HG02840 (cell line): ENCODE results near the gene LRIT1.
A peak's percentile ranks its signal among the peaks of the same experiment; 100 is the strongest.
"Not testable (repeated sequence)": the region's sequence is repeated elsewhere in the genome, so short reads cannot be mapped to it uniquely, and the experiment has no call there.

Source experiments
- ATAC-seq: cut with Tn5 transposase; IDR thresholded peaks from one replicate; pipeline ENCODE4 v1.9.1; 2021; ENCODE audit warnings: mild to moderate bottlenecking, moderate library complexity, moderate number of reproducible peaks; ENCODE audit not compliant: unreplicated experiment, low FRiP score

Gene LRIT1

DNA sequence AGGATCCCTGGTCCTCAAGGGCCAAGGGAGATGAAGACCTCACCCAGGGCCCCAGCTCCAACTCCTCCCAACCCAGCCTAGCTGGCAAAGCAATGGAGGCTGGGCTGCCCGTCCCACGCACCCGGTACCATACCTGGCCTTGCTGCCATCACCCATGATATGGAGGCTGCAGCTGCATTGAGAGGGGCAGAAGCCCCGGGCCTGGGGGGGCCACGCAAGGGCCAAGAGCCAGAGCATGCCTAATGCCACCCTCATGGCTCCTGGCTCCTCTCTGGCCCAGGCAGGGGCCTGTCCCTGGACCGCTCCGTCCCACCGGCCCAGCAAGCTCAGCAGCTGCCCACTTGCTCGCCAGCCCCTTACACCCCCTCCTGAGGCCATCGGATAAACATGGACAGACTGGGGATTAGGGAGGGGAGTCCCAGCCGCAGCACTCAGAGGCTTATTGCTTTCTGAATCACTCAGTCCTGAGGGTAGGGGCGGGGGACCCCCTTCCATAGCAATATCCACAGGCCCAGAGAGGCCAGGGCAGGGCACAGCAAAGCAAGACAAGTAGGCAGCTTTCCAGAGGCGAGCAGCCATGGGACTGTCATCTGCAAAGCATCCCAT lies at the start of gene LRIT1:
Gene LRIT1 (minus strand): TSS at position 362 of the 606 bp plus-strand sequence. CDS start 107 bp downstream, at position 255.
- no peak for ATAC-seq

GRCh38 chr10:84290235-84290634 lies 48.9 kb upstream of the LRIT1 start:
- ATAC-seq, result no peak

GRCh38 chr10:84289521-84290200 lies 48.3 kb upstream of the LRIT1 start:
- ATAC-seq, result no peak

GRCh38 chr10:84288151-84288550 lies 46.8 kb upstream of the LRIT1 start:
- no peak for ATAC-seq

GRCh38 chr10:84286695-84287094 lies 45.3 kb upstream of the LRIT1 start:
- ATAC-seq, result no peak

DNA sequence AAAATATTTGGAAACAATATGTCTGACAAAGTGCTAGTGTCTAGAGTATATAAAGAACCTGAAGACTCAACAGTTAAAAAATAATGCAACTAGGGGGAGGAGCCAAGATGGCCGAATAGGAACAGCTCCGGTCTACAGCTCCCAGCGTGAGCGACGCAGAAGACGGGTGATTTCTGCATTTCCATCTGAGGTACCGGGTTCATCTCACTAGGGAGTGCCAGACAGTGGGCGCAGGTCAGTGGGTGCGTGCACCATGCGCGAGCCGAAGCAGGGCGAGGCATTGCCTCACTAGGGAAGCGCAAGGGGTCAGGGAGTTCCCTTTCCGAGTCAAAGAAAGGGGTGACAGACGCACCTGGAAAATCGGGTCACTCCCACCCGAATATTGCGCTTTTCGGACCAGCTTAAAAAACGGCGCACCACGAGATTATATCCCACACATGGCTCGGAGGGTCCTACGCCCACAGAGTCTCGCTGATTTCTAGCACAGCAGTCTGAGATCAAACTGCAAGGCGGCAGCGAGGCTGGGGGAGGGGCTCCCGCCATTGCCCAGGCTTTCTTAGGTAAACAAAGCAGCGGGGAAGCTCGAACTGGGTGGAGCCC lies 38.6 kb upstream of the LRIT1 start:
- not testable (repeated sequence) for ATAC-seq

DNA sequence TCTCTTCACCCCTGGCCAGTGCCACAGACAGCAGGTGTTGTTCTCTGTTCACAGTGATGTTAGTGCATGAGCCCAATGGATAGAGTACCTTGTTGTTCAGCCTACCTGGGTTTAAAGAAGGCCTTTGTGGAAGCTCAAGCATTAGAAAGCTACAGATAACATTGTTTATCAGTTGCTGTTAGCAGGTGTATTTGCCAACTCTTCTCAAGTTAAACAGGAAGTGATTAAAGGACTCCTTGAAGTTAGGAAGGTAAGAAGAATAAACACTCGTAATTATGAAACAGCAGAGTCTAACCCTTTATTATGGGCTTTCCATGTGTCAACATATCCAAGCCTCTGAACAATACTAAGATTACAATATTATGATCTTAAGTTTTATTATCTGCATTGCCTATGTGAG lies 29.4 kb upstream of the LRIT1 start:
- no peak for ATAC-seq

GRCh38 chr10:84269773-84270172 lies 28.4 kb upstream of the LRIT1 start:
- ATAC-seq, result no peak

DNA sequence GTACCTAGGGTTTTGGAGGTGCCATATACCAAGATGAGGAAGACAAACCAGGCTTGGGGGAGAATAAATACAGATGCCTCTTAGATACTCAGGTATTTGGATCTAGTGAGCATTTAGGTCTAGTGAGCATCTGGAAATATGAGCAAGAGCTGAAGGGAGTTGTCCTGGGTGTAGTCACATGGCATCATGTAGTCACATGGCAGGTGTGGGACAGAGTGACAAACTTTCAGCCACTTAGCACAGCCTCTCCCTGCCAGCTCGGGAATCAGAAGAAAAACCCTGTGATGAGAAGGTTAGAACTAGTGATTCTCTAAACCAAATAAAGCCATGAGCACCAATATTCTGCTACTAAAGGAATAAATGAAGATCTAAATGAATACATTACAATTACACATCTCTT lies 27.8 kb upstream of the LRIT1 start:
- no peak for ATAC-seq

GRCh38 chr10:84267503-84268126 lies 26.3 kb upstream of the LRIT1 start:
- ATAC-seq, result no peak

DNA sequence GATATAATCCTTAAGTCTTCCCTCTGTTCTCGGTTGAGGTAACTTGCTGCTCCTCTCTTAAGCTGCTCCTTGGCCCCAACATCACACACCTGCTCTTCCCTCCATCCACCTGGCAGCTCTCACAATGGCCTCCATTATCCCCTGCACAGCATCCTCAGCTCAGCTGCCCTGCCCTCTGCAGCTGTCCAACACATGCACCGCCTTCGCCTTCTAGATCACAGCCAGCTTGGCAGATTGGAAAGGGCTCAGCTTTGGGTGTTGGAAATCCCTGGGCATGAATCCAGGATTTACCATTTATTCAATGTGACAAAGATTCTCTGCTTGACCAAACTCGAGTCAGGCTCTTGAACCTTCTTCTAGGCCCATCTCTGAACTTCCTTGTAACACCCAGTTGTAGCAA lies 24.1 kb upstream of the LRIT1 start:
- no peak for ATAC-seq

- ATAC-seq, result peak; percentile 92
These were observed 23.3 kb upstream of the LRIT1 start for GRCh38 chr10:84264611-84265141.

DNA sequence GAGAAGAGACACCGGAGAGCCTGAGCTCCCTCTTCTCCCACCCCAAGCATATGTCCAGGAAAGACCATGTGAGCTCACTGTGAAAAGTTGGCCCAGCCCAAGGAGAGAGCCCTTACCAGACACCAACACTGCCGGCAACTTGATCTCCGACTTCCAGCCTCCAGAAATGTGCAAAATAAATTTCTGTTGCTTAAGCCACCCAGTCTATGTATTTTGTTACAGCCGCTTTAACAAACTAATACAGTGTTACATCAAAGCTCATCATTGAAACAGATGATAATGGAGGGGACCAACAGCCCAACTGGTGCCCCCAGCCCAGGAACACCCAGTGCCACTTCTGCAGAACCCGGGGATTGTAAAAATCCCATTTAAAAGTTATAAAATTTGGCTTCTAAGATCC lies 22.4 kb upstream of the LRIT1 start:
- no peak for ATAC-seq

DNA sequence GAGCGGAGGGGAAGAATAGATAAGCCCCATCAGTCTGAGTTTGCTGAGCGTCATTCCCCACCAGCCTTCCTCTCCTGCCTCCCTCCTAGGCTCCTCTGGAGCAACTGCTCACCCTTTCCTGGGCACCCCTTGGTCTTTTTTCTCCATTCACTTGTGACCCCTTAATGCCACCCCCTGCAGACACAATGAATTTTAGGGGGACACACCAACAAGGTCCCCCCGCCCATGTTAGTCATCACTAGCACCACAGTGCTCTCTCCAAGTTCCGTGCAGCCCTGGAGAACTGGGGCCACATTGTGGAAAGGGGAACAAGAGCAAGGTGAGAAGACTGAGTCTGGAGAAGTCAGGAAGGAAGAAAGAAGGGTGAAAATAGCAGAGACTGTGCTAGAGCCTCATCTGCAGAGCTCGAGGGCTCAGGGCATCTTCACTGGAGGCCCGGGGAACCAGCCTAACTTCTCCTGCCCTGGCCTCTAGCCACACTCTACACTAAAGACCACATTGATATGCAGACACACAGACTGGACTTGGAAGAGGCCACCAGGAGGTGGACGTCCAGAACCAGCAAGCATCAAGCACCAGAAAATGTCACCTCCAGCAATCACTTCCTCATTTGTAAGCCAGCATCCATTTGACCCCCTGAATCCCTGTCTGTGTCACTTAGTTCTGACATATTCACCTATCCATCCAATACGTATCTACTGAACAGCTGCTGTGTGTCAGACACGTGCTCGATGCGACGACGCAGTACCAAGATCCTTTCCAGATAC lies 21.0 kb upstream of the LRIT1 start:
- no peak for ATAC-seq

DNA sequence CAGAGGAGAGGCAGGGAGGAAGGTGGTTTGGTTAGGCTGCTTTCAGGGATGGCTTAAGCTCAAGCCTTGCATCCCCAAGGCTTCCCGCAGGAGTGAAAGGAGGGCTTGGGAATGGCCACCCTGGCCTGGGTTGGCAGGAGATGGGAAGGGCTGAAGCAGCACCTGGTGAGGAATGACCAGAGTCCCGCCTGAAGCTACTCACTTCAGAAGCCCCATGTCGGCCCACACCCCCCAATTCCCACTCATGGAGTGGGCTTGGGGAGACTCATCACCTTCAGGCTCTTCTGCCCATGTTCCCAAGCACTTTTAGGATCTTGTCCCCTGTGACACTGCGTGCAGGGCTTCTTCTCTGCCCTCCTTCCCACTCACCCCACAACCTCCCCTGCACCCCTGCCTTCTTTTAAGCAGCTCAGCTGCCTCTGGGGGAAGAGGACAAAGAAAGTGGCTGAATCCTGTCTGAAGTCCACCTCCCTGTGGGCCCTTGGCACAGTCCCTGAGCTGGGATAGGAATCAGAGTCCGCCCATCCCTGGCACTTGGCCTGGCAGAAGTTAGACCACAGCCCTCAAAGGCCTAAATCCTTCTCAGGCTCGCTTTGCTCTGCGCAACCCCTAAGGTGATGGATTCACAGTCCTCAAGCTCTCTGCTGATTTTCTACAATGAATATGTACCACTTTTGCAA lies 20.0 kb upstream of the LRIT1 start:
- ATAC-seq, result no peak

- no peak for ATAC-seq
These were observed 16.8 kb upstream of the LRIT1 start for GRCh38 chr10:84258034-84258695.

DNA sequence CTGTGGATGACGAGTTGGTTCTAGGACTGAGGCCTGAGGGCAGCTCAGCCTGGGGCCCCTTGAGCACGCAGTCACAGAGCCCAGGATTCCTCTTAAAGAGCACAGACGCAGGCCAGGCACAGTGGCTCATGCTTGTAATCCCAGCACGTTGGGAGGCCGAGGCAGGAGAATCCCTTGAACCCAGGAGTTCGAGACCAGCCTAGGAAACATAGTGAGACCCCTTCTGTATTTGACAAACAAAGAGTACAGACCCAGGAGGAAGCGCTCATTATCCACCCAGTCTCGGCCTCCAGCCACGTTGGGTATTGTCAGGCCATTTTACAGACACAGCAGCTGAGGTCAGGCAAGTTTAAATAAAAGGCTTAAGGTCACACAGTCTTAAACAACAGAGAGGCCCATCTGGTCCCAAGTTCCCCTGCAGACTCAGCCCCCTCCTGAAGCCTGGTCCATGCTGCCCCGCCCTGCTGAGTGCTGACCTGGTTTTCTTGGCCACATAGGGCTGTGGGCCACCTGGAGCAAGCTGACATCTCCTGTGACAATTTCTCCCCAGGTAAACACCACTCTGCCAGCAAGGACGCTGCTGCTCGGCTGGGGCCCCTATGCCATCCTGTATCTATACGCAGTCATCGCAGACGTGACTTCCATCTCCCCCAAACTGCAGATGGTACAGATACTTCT lies 16.1 kb upstream of the LRIT1 start:
- no peak for ATAC-seq

- ATAC-seq, result no peak
These were observed 15.4 kb upstream of the LRIT1 start for GRCh38 chr10:84256510-84257342.
